ENCODE data around the gene UGT3A1.

GRCh38 chr5:36033486-36033885, 42.3 kb upstream of the UGT3A1 start:
- TF ChIP-seq YY1 (IDR thresholded peaks at IDR 0.05; ENCODE audit: insufficient read depth, insufficient read length) (no peak), SUZ12 (IDR thresholded peaks at IDR 0.05; ENCODE audit: extremely low read depth, insufficient read depth, insufficient read length) (no peak), ZNF274 (IDR thresholded peaks at IDR 0.05; ENCODE audit: low read depth, low read length) (no peak)

All from NT2/D1 (cell line).